ENCODE data around the gene CPPED1.
"Not testable (repeated sequence)": the region's sequence is repeated elsewhere in the genome, so short reads cannot be mapped to it uniquely, and the experiment has no call there.

CPPED1 gene

DNA sequence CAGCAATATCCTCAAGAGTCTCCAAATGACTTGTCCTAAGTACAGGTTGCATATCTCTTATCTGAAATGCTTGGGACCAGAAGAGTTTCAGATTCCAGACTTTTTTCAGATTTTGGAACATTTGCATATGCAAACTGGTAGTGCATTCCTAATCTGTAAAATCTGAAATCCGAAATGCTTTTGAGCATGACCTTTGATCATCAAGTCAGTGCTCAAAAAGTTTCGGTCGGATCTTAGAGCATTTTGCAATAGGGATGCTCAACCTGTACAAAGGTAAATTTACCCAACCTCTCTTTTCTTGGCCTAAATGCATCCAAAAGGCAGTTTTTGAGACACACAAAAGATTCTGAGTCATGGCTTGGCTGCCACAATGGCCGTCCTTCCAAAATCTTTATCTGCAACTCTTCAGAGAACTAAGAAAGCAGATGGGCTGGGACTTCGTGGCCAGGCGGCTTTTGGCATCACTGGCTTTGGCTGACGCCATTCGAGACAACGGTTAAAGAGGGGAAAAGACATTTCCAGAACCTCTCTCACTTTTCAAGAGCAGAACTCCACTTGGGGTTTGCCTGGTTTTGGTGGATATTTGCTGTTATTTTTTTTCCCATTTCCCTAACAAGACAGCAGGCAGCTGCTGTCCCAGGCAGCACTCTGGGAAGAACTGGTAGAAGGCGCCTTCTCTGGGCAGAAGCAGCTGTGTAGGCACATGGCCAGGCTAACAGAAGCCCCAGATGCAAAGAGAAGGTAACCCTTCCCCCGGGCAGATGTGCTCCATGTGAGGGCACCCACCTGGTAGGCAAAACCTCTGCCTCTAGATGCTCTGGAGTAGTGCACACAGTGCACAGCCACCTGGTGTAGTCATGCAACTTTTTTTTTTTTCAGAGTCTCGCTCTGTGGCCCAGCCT is 8.9 kb downstream of the CPPED1 start:
- no peaks in the 10 kb centered on the region for H3K27me3 Mint-ChIP-seq
- no peak overlapping the region for H3K27ac Mint-ChIP-seq
- no peak overlapping the region for H3K4me3 Mint-ChIP-seq
- peaks cover 6% of the 10 kb centered on the region for H3K36me3 Mint-ChIP-seq (ENCODE audit: low read depth)
- no peak for DNase-seq
- H3K4me1 Mint-ChIP-seq (ENCODE audit: low read depth), result no peaks in the 10 kb centered on the region
- H3K9me3 Mint-ChIP-seq, result peaks cover 5% of the 10 kb centered on the region

DNA sequence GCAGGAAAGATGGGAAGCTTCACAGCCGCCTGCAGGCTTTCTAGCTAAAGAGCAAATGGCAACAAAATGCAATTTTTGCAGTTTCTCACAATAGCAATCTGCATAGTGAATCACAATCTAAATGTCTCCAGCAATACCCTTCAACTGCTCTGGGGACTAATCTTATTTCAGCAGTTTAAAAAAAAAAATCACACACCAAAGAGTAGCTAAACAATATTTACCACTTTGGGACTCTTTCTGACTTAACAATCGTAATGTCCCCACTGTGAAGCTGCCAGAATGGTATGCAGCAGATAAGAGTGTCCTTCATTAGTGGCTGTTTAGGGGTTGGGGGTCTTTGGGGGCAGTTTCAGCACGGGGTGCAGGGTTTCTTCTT is 9.8 kb downstream of the CPPED1 start:
- Mint-ChIP-seq H3K27ac (no peak overlapping the region), H3K36me3 (ENCODE audit: low read depth) (peaks cover 6% of the 10 kb centered on the region), H3K4me1 (ENCODE audit: low read depth) (no peaks in the 10 kb centered on the region), H3K27me3 (no peaks in the 10 kb centered on the region), H3K4me3 (no peak overlapping the region), H3K9me3 (peaks cover 5% of the 10 kb centered on the region)
- DNase-seq, result no peak

GRCh38 chr16:12793120-12793864 is 10.4 kb downstream of the CPPED1 start:
- no peaks in the 10 kb centered on the region for H3K27me3 Mint-ChIP-seq
- peaks cover 6% of the 10 kb centered on the region for H3K36me3 Mint-ChIP-seq (ENCODE audit: low read depth)
- H3K9me3 Mint-ChIP-seq, result peaks cover 5% of the 10 kb centered on the region
- no peak for DNase-seq
- no peak overlapping the region for H3K4me3 Mint-ChIP-seq
- H3K27ac Mint-ChIP-seq, result no peak overlapping the region
- H3K4me1 Mint-ChIP-seq (ENCODE audit: low read depth), result no peaks in the 10 kb centered on the region

DNA sequence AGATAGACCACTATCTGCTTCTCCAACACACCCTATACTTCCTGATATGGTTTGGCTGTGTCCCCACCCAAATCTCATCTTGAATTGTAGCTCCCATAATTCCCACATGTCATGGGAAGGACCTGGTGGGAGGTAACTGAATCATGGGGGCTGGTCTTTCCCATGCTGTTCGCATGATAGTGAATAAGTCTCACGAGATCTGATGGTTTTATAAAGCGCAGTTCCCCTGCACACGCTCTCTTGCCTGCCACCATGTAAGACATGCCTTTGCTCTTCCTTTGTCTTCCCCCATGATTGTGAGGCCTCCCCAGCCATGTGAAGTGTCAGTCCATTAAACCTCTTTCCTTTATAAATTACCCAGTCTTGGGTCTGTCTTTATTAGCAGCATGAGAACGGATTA is 11.2 kb downstream of the CPPED1 start:
- not testable (repeated sequence) for H3K4me1 Mint-ChIP-seq (ENCODE audit: low read depth); DNase-seq; H3K36me3 Mint-ChIP-seq (ENCODE audit: low read depth); H3K27me3 Mint-ChIP-seq; H3K27ac Mint-ChIP-seq; H3K9me3 Mint-ChIP-seq; H3K4me3 Mint-ChIP-seq

GRCh38 chr16:12791340-12791739 is 12.3 kb downstream of the CPPED1 start:
- Mint-ChIP-seq H3K4me3 (no peak overlapping the region), H3K27me3 (no peaks in the 10 kb centered on the region), H3K36me3 (ENCODE audit: low read depth) (peaks cover 6% of the 10 kb centered on the region), H3K27ac (no peak overlapping the region), H3K9me3 (peaks cover 5% of the 10 kb centered on the region), H3K4me1 (ENCODE audit: low read depth) (no peaks in the 10 kb centered on the region)
- DNase-seq, result no peak

- Mint-ChIP-seq H3K4me3 (no peak overlapping the region), H3K27me3 (no peaks in the 10 kb centered on the region), H3K9me3 (peaks cover 9% of the 10 kb centered on the region), H3K27ac (no peak overlapping the region), H3K4me1 (ENCODE audit: low read depth) (no peaks in the 10 kb centered on the region), H3K36me3 (ENCODE audit: low read depth) (peaks cover 7% of the 10 kb centered on the region)
- DNase-seq, result no peak
Observed at GRCh38 chr16:12788758-12789157, 14.9 kb downstream of the CPPED1 start.

- Mint-ChIP-seq H3K27me3 (no peaks in the 10 kb centered on the region), H3K4me1 (ENCODE audit: low read depth) (peaks cover 9% of the 10 kb centered on the region), H3K4me3 (no peak overlapping the region), H3K36me3 (ENCODE audit: low read depth) (peaks cover 5% of the 10 kb centered on the region), H3K27ac (no peak overlapping the region), H3K9me3 (peaks cover 4% of the 10 kb centered on the region)
- DNase-seq, result no peak
Observed at GRCh38 chr16:12786081-12786480, 17.6 kb downstream of the CPPED1 start.

DNA sequence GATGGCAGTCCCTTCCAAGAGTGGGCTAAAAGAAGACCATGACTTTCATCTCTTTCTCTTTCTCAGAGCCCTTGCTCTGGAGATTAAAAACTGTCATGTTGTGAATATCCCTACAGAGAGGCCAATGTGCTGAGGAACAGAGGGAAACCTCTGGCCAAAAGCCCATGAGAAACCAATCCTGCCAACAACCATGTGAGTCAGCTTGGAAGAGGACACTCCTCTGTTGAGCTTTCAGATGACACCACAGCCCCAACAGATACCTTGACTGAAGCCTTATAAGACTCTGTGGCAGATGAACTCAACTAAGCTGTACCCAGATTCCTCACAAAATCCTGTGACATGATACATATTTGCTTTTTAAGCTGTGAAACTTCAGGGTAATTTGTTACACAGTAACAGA is 19.6 kb downstream of the CPPED1 start:
- H3K9me3 Mint-ChIP-seq, result peaks cover 4% of the 10 kb centered on the region
- peaks cover 18% of the 10 kb centered on the region for H3K36me3 Mint-ChIP-seq (ENCODE audit: low read depth)
- H3K27me3 Mint-ChIP-seq, result no peaks in the 10 kb centered on the region
- no peak overlapping the region for H3K4me3 Mint-ChIP-seq
- H3K27ac Mint-ChIP-seq, result no peak overlapping the region
- H3K4me1 Mint-ChIP-seq (ENCODE audit: low read depth), result peaks cover 9% of the 10 kb centered on the region
- DNase-seq, result no peak

GRCh38 chr16:12781777-12782176 is 21.9 kb downstream of the CPPED1 start:
- Mint-ChIP-seq H3K9me3 (peaks cover 6% of the 10 kb centered on the region), H3K4me1 (ENCODE audit: low read depth) (peaks cover 9% of the 10 kb centered on the region), H3K27ac (peak overlapping the region; percentile 81), H3K27me3 (no peaks in the 10 kb centered on the region), H3K4me3 (no peak overlapping the region), H3K36me3 (ENCODE audit: low read depth) (peaks cover 28% of the 10 kb centered on the region)
- peak; percentile 35 for DNase-seq

GRCh38 chr16:12780467-12780866 is 23.2 kb downstream of the CPPED1 start:
- Mint-ChIP-seq H3K36me3 (ENCODE audit: low read depth) (peaks cover 38% of the 10 kb centered on the region), H3K4me3 (no peak overlapping the region), H3K4me1 (ENCODE audit: low read depth) (peaks cover 9% of the 10 kb centered on the region), H3K9me3 (peaks cover 6% of the 10 kb centered on the region), H3K27ac (no peak overlapping the region), H3K27me3 (no peaks in the 10 kb centered on the region)
- no peak for DNase-seq

DNA sequence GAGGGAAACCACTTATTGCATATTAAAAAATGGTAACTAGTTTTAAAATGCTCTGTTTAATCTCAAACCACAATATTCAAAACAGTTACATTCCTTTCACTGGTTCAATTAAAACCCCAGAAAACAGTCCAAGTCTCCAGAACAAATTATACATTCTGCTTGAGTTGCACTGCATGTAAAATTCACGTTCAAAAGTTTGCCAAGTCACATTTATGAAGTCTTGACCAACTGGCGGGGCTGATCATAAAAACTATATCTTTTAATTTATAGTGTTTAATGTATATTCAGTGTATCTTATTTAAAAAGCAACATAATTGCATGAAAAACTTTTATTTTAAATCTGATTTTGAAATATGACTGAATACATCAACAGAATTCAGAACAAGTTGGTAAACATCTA is 25.0 kb downstream of the CPPED1 start:
- Mint-ChIP-seq H3K4me1 (ENCODE audit: low read depth) (peaks cover 9% of the 10 kb centered on the region), H3K9me3 (peaks cover 2% of the 10 kb centered on the region), H3K27me3 (no peaks in the 10 kb centered on the region), H3K4me3 (no peak overlapping the region), H3K36me3 (ENCODE audit: low read depth) (peaks cover 46% of the 10 kb centered on the region), H3K27ac (no peak overlapping the region)
- DNase-seq, result no peak

GRCh38 chr16:12775656-12776236 is 27.9 kb downstream of the CPPED1 start:
- Mint-ChIP-seq H3K27me3 (no peaks in the 10 kb centered on the region), H3K4me1 (ENCODE audit: low read depth) (no peaks in the 10 kb centered on the region), H3K4me3 (no peak overlapping the region), H3K36me3 (ENCODE audit: low read depth) (peaks cover 38% of the 10 kb centered on the region), H3K27ac (no peak overlapping the region), H3K9me3 (peaks cover 2% of the 10 kb centered on the region)
- no peak for DNase-seq

- H3K36me3 Mint-ChIP-seq (ENCODE audit: low read depth), result peaks cover 31% of the 10 kb centered on the region
- H3K27me3 Mint-ChIP-seq, result no peaks in the 10 kb centered on the region
- H3K27ac Mint-ChIP-seq, result no peak overlapping the region
- no peaks in the 10 kb centered on the region for H3K4me1 Mint-ChIP-seq (ENCODE audit: low read depth)
- H3K4me3 Mint-ChIP-seq, result no peak overlapping the region
- DNase-seq, result no peak
- H3K9me3 Mint-ChIP-seq, result peaks cover 2% of the 10 kb centered on the region
Observed at GRCh38 chr16:12773221-12773620, 30.5 kb downstream of the CPPED1 start.

DNA sequence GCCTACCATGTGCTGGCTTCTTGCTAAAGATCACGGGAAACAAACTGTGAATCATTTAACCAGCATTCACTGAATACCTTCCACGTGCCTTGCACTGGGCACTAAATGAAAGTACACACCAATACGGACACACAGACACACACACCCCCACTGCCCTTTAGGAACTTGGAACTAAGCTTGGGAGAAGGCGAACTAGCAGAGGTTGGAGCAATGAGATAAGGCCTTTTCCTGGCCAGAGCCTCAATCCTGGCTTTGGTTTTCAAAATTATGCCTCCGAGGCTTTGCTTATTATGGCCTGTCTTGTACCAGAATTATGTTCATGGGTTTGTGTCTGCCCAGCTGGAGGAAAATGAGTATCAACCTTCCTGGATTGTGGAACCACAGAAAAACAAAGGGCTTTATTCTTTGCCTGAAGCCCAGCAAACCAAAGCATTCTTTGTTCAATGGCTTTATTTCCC is 32.3 kb downstream of the CPPED1 start:
- H3K27me3 Mint-ChIP-seq, result no peaks in the 10 kb centered on the region
- no peak overlapping the region for H3K27ac Mint-ChIP-seq
- peaks cover 22% of the 10 kb centered on the region for H3K36me3 Mint-ChIP-seq (ENCODE audit: low read depth)
- DNase-seq, result no peak
- no peak overlapping the region for H3K4me3 Mint-ChIP-seq
- H3K9me3 Mint-ChIP-seq, result no peaks in the 10 kb centered on the region
- no peaks in the 10 kb centered on the region for H3K4me1 Mint-ChIP-seq (ENCODE audit: low read depth)

DNA sequence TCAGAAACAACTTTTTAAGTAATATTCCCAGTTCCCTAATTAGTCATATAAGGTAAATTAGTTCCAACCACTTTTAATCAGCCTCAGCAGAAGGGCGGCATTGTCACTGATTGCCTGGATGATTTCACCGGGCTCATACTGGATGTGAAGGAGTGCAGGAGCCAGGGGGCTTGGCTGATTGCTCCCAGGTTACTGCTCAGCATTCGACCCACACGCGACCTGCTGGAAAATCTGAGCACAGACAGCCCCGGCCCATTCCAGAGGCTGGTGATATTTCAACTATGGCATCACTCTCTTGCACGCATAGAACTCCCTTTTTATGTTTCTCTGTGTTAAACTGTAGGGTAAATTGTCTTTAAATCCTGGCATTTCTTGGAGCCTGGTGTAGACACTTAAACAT is 34.2 kb downstream of the CPPED1 start:
- Mint-ChIP-seq H3K4me1 (ENCODE audit: low read depth) (no peaks in the 10 kb centered on the region), H3K27ac (no peak overlapping the region)

More for the DNA sequence above, 34.2 kb downstream of the CPPED1 start:
- H3K36me3 Mint-ChIP-seq (ENCODE audit: low read depth), result peaks cover 6% of the 10 kb centered on the region
- no peak overlapping the region for H3K4me3 Mint-ChIP-seq
- no peaks in the 10 kb centered on the region for H3K9me3 Mint-ChIP-seq
- H3K27me3 Mint-ChIP-seq, result no peaks in the 10 kb centered on the region
- no peak for DNase-seq
